ENCODE measurements around the gene ARMH4. TPM values are rescaled to one million over a fixed set of nuclear protein-coding genes. Genes with fewer than 3 reads are reported as not detected.

The ARMH4 gene
- total and polyA plus RNA-seq, 8 donors: 0.11 to 2.7 (median 0.86) TPM

DNA sequence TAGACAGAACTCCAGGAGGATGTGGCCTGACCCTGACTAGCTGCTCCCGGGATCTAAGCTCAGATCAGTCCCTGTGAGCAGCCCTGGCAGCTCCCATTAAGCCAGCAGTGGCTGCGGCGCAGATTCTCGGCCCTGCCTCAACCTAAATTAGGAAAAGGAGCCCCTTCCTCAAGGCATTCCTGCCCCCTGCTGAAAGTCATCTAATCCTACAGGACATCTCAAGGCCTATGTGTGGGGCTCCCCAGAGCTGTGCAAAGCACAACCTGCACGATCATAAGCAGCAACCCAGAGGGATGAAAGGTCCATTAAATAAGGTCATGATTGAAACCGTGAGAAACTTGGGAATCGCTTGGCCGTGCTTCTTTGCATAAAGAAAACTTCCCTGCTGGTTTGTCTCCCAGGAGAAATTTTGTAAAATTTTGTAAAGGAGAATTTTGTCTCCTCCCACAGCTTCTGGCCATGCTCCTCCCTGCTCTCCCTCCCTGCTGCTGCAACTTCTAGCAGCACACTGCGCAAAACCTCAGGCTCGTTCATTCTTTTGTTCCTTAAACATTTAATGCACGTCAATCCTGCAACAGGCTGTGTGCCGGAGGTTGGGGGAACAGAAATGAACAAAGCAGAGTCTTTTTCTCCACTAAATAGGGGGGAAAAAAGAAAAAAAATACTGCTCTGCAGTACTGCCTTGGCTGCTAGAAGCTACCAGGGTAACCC is 189.5 kb downstream of the ARMH4 start:
- no peaks in the 10 kb centered on the region for H3K27me3 ChIP-seq
- H3K9me3 ChIP-seq: no peaks in the 10 kb centered on the region
- FAIRE-seq (no peak), ATAC-seq (no peak), DNase-seq (no peak)
- no peak for TF ChIP-seq CTCF (IDR thresholded peaks at IDR 0.05)
- H3K4me3 ChIP-seq: no peak overlapping the region
- no peak overlapping the region for H3K27ac ChIP-seq
- intact Hi-C loops (cut with DNase I): no loop called here
- H3K4me1 ChIP-seq: no peaks in the 10 kb centered on the region
- H3K36me3 ChIP-seq: no peaks in the 10 kb centered on the region
- WGBS, 2 donors: 55 to 60% methylated on average over 12 of the region's 12 CpGs

GRCh38 chr14:57961786-57962060 is 190.3 kb downstream of the ARMH4 start:
- intact Hi-C loops (cut with DNase I): no loop called here
- FAIRE-seq (no peak), ATAC-seq (no peak), DNase-seq (no peak)
- no peaks in the 10 kb centered on the region for H3K9me3 ChIP-seq
- H3K4me3 ChIP-seq: no peak overlapping the region
- no peak overlapping the region for H3K27ac ChIP-seq
- H3K4me1 ChIP-seq: no peaks in the 10 kb centered on the region
- TF ChIP-seq CTCF (IDR thresholded peaks at IDR 0.05): no peak
- H3K27me3 ChIP-seq: no peaks in the 10 kb centered on the region
- no peaks in the 10 kb centered on the region for H3K36me3 ChIP-seq
- 54 to 68% methylated on average over 2 of the region's 2 CpGs for WGBS, 2 donors

GRCh38 chr14:57960946-57961785 is 190.8 kb downstream of the ARMH4 start:
- no peaks in the 10 kb centered on the region for H3K9me3 ChIP-seq
- no peaks in the 10 kb centered on the region for H3K36me3 ChIP-seq
- H3K4me1 ChIP-seq: no peaks in the 10 kb centered on the region
- no peak for ATAC-seq
- H3K27ac ChIP-seq: no peak overlapping the region
- intact Hi-C loops (cut with DNase I): no loop called here
- no peak for TF ChIP-seq CTCF (IDR thresholded peaks at IDR 0.05)
- no peak for FAIRE-seq
- no peaks in the 10 kb centered on the region for H3K27me3 ChIP-seq
- DNase-seq: no peak
- WGBS, 2 donors: 73 to 81% methylated on average over 16 of the region's 16 CpGs
- no peak overlapping the region for H3K4me3 ChIP-seq

GRCh38 chr14:57957441-57957840 is 194.6 kb downstream of the ARMH4 start:
- FAIRE-seq (no peak), DNase-seq (no peak), ATAC-seq (no peak)
- Histone ChIP-seq H3K27me3 (peaks cover 0 to 3% (median 0%) of the 10 kb centered on the region in 4 donors), H3K9me3 (no peaks in the 10 kb centered on the region), H3K27ac (no peak overlapping the region), H3K4me3 (no peak overlapping the region), H3K4me1 (no peaks in the 10 kb centered on the region), H3K36me3 (no peaks in the 10 kb centered on the region)
- WGBS, 2 donors: 31 to 44% methylated on average over 2 of the region's 2 CpGs
- intact Hi-C loops (cut with DNase I): no loop called here
- no peak for TF ChIP-seq CTCF (IDR thresholded peaks at IDR 0.05)

Other genes with a start within 250 kb of the ARMH4 start
- 10 to 100 TPM; 19.7 to 31.0 (median 22.6) TPM for gene ACTR10, start 47.9 kb upstream of the ARMH4 start, total RNA-seq
- 10 to 100 TPM; 21.8 to 58.9 TPM for gene ACTR10, start 47.9 kb upstream of the ARMH4 start, polyA plus RNA-seq
- 10 to 100 TPM; 40.0 to 67.8 (median 58.4) TPM for gene PSMA3, start 92.6 kb upstream of the ARMH4 start, total RNA-seq
- gene PSMA3, start 92.6 kb upstream of the ARMH4 start, polyA plus RNA-seq: 10 to 100 TPM; 66.3 to 74.7 TPM
- gene ARID4A, start 146.3 kb upstream of the ARMH4 start, total RNA-seq: 10 to 100 TPM in 4 of 6 donors, 1 to 10 TPM in 2; 8.7 to 20.2 (median 13.5) TPM
- gene ARID4A, start 146.3 kb upstream of the ARMH4 start, polyA plus RNA-seq: 1 to 10 TPM; 5.5 to 6.0 TPM
- gene TOMM20L, start 243.7 kb upstream of the ARMH4 start, total RNA-seq: under 1 TPM in 3 of 6 donors, not detected in 3; 0.25 to 0.51 (median 0.38) TPM
- not detected for gene TOMM20L, start 243.7 kb upstream of the ARMH4 start, polyA plus RNA-seq